NCI-H226 (cell line): Measurements from ENCODE around the gene MTARC1.

Experiments used
- DNase-seq: peaks from one replicate; pipeline ENCODE4 v3.0.0-alpha.2; 2015

MTARC1 gene

DNA sequence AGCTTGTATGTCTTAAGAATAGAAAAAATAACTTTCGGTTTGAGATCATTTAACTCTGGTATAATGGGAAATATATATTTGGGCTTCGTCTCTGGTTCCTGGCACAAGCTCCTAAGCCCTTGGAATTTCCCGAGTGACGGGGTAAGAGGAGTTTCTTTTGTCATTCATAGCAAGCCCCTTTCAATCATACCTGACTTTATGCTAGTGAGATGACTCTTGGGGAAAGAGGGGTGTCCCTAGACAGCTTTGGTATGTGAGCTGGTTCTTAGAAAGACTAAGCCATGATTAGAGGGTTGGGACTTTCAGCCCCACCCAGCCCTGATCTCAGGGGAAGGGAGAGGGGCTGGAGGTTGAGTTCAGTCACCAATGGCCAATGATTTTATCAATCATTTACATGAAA, 13.9 kb upstream of the MTARC1 start:
- DNase-seq = no peak

DNA sequence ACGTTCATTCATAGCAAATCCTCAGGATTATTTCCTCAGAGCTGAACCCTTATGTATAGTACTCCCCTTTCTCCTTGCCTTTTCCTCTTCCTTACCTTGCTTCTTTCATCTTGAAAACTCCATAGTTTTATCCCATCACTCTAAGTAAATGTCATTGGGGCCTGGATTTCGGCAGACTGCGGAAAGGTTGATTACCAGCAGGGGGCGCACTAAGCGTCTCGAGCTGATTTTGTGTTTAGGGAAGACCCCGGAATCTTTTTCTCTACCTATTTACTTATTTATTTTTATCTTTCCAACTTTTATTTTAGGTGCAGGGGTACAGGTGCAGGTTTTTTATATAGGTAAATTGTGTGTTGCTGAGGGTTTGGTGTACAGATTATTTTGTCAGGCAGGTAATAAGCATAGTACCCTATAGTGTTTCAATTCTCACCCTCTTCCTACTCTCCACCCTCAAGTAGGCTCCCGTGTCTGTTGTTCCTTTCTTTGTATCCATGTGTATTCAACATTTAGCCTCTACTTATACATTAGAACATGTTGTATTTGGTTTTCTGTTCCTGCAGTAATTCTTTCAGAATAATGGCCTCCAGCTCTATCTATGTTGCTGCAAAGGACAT, 11.4 kb upstream of the MTARC1 start:
- no peak for DNase-seq

- DNase-seq = no peak
Measured at GRCh38 chr1:220776254-220776653, 10.5 kb upstream of the MTARC1 start.

- DNase-seq = peak; percentile 1
Measured at GRCh38 chr1:220776720-220777326, 9.9 kb upstream of the MTARC1 start.

- no peak for DNase-seq
Measured at GRCh38 chr1:220783453-220783852, 3.3 kb upstream of the MTARC1 start.

DNA sequence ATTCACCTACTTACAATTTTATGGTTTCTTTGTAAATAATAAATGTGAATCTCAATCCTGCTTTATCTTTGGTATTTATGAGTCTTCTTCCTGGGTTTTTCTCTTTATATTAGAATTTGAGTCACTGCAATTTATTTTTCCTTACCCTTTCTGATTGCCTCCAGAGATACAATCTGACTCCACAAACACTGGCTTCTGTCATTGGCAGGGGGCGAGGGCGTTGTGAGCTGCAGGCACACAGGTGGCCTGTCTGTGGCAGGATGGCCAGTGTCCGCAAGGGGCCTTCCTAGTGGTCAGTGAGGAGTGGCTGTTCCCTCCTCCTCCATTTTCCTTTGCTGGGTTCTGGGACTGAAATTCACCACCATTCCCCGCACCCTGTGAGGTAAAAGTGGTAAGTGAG, 2.0 kb upstream of the MTARC1 start:
- no peak for DNase-seq

- no peak for DNase-seq
Measured at GRCh38 chr1:220785166-220786056, 1.3 kb upstream of the MTARC1 start.

DNA sequence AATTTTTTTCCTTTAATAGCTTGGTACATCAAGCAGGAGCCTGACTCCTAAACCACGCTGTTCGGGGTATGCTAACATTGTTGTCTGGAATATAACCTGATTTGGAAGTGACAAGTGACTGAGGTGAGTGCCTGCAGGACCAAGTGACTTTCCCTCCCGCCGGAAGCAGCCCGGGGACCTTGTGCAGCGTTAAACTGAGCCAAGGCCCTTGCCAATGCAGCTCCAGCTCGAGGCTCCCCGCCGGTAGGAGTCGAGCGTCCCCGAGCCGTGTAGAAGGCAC, 716 bp upstream of the MTARC1 start:
- DNase-seq = no peak

DNA sequence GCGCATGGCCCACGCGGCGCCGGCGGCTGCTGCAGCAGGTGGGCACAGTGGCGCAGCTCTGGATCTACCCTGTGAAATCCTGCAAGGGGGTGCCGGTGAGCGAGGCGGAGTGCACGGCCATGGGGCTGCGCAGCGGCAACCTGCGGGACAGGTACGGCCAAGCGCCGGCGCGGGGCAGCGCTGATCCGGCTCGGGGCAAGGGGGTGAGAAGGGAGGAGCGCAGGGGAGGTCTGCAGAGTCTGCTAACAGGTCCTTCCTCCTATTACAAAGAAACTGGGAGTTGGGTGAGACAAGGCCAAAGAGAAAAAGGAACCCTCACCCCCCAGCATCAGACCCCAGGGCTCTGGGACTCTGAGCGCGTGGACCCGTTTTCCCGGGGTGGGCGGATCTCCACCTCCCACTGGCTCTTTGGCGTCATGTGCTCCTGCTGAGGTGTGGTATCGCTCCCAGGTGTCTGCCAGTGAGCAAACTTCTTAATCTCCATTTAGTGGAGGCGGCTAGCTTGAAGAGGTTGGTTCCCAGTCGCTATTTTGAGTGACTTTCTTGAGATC, 431 bp downstream of the MTARC1 start:
- no peak for DNase-seq

DNA sequence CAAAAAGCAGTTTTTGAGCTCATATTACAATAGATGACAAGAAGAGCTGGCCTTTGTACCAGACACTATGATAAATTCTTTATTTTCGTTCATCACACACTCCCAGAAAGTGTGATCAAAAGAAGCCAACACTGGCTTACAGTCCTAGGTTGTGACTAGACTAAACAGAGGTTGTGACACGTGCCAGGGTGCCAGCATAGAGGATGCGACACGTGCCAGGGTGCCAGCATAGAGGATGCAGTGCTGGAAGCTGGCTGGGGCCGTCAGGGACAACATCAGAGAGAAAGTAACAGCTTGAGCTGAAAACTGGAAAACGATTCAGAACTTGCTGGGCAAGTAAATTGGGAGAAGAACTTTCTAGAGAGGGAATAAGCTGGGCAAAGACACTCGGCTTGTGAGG, 2.2 kb downstream of the MTARC1 start:
- DNase-seq = no peak

- DNase-seq = no peak
Measured at GRCh38 chr1:220789532-220790147, 2.9 kb downstream of the MTARC1 start.

DNA sequence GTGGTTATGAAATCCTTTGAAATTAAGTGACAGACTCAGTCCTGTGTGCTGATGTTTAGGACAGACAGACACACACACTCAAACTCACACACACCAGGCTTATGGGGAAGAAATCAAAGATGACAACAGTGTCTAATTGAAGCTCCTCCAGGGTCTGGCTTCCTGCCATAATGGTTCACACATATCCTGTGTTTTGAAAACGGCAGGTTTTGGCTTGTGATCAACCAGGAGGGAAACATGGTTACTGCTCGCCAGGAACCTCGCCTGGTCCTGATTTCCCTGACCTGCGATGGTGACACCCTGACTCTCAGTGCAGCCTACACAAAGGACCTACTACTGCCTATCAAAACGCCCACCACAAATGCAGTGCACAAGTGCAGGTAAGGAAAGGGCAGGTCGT, 4.6 kb downstream of the MTARC1 start:
- no peak for DNase-seq

DNA sequence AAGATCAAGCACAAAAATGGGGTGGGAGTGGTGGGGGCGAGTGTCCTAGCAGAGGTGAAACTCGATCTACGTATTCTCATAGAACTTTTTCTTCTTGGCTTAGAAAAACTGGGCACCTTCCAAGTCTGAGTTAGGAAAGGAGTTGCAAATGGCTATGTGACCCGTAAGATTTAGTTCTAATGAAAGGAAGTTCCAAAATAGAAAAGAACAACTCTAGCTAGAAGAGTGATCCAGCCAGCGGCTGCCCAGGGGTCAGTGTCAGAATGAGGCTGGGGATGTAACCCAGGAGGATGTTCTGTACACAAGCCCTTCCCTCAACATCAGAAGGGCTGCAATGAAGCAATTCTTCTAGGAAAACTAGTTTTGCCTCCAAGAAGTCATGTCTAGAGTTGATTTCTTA, 5.2 kb downstream of the MTARC1 start:
- no peak for DNase-seq

- no peak for DNase-seq
Measured at GRCh38 chr1:220796530-220796929, 9.8 kb downstream of the MTARC1 start.

GRCh38 chr1:220797044-220797443, 10.3 kb downstream of the MTARC1 start:
- DNase-seq = no peak

GRCh38 chr1:220797553-220797952, 10.8 kb downstream of the MTARC1 start:
- no peak for DNase-seq

DNA sequence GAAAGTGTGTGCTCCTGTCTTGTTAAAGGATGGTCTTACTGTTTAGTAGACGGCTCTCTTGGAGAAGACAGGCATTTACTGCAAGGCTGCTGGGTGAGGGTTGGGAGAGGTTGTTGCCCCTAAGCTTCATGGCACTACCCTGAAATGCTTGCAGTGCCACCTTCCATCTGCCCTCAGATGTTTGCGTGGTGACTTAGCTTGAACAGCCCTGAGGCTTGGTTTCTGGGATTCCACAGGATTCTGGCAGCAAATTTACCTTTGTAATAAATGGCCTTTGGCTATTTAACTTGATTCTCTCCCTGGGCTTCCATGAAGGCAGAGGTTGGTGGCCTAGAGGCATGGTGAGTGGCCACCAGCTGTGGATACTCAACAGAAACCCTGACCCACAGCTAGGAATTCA, 11.6 kb downstream of the MTARC1 start:
- DNase-seq = no peak

- DNase-seq = no peak
Measured at GRCh38 chr1:220800262-220800661, 13.5 kb downstream of the MTARC1 start.

DNA sequence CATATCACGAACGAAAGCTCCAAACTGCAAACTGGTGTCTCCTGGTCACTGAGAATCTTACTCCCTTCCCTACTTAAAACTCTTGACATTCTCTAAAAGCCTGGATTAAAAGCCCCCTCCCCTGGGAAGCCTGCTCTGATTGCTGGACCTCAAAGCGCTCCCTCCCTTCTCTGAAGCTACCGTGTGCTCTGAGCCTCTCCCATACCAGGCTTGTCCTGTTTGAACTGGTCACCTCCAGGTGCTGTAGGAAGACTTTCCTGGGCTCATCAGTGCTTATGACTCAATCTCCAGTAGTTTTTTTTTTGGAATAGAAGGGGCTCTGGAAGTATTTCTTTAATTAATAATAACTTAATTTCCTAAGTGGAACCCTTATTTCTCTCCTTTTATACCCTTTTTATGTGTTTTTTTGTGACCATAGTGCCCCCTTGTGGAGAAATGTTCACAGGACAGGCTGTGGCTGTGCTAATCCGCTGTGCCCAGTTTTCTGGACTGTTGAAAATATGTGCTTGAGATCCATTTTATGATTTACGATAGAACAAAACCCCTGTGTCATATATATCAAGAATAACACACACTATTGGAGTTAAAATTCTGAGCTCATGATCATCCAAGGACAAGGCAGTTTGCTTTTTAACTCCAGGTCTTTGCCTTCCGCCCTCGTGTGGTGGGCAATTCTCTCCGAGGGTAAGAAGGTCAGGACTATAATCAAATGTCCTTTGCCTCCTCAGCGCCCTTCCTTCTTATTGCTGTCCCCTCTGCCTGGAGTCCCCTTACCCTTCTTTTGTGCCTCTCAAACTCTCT, 16.9 kb downstream of the MTARC1 start:
- DNase-seq = no peak

DNA sequence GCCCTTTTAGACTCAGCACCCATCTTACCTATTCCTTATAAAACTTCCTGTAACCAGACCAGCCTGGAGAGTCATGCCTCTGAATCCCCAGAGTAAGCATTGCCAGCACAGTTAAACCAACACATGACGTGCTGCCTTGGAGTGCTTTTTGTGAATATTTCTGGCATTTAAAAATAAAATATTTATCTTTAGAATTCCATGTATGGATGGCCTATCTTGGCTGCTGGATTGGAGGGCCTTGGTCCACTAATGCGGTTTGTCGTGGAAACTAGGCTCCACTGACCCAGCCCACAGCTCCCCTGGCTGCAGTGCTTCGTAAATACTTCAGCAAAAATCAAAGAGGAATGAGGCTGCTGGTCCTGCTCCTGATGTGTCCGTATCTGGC, 17.5 kb downstream of the MTARC1 start:
- no peak for DNase-seq

DNA sequence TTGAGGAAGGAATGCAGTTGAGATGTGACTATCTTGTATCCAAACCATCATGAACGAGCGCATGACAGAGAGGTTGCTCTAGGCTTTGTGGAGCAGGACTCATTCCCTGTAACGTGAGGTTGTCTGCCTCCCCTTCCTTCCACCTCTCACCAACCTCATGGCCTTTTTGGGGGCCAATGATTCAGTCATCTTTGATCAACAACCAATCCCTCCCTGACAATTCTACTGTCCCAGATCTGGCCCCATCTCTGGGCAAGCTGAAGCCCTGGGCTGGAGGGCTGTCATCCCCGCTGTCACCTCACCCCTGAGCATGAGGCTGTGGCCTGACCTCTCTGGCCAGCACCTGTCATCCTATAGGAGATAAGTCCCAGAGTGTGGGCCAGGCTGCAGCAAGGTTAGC, 19.7 kb downstream of the MTARC1 start:
- DNase-seq = no peak

DNA sequence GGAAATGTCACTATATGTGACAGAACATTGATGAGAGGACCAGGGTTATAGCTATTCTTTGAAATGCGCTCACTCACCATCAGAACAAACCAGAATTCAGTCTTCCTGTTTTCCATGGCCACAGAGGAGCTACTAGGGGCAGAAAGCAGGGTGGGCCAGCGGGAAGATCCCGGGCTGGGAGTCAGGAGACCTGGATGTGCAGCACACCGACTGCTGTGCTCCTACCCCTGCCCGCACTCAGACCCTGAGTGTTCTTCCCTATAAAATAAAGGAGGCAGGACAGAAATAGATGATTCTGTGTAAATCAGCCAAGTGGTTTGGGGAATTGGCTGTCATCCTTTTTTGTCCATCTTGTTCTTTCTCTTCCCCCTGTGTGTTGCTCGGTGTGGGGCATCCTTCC, 21.0 kb downstream of the MTARC1 start:
- DNase-seq = no peak
